Myocyte (in vitro differentiated cells): Measurements from ENCODE around the gene OCRL. TPM values are rescaled to one million over a fixed set of nuclear protein-coding genes. Genes with fewer than 3 reads are reported as not detected.

Source experiments
- DNase-seq: peaks from one replicate; pipeline ENCODE4 v3.0.0-alpha.2; 2012; ENCODE audit warnings: low read depth
- total RNA-seq: library from RNA; depleted of rRNA; stranded (reverse); fragments of >200 nt; gene quantifications from 2 replicates; pipeline ENCODE4 v1.2.3, GENCODE V29; 2014

Gene OCRL
- total RNA-seq, 1 donor from 2014 or later: 7.1 TPM

DNA sequence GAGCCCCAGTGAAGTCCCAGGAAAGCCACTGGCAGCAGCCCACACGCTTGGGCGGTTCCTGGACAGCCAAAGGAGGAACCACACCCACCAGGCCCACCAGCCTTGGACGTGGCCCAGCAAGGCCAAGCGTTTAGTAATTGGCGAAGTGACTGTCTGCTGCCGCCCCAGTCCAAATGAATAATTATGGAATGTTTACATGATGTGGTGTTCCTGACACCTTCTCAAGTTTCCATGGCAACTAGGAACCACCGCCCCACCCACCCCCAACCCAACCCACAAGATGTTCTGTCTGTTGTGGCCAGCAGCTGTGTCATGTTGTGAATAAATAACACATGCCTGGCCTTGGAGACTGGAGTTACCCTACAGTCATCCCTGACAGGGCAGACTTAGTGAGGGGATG, 92.4 kb downstream of the OCRL start:
- no peak for DNase-seq

DNA sequence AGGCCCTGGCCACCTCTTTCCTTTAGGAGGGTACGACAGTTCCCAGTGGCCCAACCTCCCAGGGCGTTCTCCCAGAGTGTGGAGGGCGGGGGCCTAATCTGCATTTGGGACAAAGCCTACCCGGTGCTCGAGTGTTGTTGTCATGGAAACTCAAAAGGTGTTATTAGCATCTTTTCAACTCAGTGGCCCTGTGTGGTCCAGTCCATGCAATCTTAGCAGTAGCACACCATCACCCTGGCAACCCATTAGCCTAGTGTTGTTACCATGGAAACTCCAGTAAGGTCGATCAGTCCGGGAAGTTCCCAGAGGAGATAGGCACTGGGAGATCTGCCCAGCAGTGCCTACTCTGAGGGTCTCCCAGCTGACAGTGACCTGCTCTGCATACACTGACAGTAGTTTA, 94.5 kb downstream of the OCRL start:
- no peak for DNase-seq

DNA sequence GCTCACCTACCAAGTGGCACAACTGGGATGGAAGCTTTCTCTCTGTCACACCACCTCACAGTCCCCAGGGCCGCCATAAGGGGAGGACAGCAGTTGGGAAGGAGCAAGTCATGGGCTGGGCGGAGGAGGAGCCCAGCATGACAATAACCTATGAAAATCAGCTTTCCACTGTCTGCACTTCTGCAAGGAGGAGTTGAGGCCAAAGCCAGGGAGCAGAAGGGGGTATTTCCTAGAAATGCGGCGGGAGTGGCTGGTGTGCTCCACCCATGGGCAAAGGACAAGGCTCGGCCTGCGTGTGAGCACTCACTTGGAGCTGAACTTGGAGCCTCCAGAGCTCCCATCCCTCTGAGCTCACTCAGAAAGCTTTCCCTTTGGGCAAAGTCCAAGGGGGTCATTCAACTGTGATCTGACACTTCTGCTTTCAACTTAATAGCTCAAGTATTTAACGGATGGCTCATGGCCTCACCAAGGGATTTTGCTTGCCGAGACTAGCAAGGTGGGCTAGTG, 96.2 kb downstream of the OCRL start:
- DNase-seq: no peak

DNA sequence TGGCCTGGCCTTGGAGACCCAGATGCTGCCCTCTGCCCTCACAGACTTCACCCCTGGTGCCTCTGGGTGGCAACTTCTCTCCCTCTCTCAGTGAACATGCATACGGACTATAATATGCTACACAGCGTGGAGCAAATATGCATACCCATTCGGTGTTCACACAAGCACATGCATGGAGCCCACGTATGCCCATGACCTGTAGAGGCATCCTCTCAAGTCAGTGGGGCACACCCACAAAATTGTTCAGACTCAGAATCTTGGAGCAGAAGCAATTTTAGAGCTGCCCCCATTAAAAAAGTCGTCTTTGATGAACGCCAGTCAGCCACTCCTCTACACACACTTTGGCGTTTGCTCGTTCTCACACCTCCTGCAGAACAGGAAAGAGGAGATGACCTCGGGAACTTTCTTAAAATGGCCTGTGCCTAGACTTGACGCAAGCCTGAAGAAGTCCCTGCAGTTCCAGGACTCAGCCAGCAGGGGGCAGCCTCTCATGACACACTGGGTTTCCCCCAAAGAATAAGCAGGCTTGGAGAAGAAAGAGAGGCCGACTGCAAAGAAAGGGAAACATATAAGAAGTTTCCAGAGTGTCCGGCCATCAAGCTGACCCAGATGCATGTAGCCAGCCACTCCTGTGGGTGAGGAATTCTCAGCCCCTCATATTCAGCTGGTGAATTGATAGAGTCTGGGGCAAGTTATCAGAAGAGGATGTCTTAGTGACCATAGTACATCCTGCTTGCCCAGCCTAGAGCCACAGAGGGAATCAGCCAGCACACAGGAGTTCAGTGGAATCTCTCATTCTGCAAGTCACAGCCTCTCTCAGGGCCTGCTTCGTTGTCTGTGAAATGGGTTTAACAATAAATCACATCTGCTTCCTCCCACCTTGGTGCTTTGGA, 97.4 kb downstream of the OCRL start:
- DNase-seq: peak; percentile 67

DNA sequence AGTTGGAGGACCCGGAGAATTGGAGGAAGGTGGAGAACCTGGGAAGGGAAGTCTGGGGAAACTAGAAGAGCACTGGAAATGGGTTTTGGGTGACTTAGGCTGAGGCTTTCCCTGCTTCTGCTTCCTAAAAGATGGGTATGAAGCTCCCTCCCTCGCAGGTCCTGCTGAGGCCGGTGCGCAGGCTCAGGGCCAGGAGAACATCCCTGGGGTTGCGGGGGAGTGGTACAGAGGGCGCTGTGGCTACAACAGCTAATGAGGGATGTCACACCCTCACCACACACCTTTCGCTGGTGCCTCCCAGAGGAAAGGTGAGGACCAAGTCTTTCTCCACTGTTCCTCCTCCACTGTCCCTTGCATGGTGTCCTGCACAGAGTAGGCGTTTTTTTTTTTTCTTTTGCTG, 98.9 kb downstream of the OCRL start:
- DNase-seq: no peak

DNA sequence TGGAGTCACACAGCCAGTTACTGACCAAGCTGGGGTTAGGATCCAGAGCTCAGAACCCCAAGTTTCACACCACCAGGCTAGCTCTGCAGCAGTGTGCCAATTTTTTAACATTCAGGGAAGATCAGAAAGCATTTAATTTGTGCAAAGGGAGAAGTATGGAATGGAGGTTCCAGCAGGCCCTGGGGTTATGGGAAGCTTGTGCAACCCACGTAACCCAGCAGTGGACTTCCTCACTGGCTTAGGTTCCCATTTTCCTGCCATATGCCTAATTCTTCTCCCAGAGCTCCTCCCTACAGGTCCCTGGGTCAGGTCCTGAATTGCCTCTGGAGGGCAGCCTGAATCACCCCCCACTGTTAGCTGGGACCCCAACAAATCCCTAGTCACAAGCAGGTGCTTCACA, 100.7 kb downstream of the OCRL start:
- DNase-seq: no peak

DNA sequence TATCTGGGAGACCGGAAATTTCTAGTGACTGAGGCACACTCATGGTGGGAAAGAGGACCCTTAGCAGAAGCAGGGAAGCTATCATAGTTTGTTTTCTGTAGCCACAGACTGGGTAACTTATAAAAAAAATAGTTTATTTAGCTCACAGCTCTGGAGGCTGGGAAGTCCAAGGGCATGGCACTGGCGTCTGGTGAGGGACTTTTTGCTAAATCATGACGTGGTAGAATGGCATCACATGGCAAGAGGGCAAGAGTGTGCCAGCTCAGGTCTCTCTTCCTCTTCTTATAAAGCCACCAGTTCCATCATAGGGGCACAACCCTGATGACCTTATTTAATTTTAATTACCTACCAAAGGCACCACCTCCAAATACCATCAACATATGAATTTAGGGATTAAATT, 101.4 kb downstream of the OCRL start:
- no peak for DNase-seq

DNA sequence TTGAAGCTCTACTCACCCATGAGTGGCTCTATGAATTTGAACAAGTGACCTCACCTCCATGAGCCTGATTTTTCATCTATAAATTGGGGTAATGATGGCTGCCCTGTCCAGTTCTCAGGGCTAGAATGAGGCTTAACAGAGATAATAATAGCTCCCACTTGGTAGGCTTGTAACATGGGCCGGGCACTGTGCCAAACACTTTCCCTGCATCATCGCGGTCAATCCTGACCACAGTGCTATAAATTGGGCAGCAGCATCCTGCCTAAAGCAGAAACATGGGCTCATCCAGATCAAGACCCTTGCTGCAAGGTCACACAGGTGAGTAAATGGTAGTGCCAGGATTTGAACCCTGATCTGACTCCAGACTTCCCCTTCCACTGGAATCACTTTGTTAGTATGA, 101.9 kb downstream of the OCRL start:
- peak; percentile 74 for DNase-seq

Other genes with a start within 250 kb of the OCRL start
- 55.8 and 58.7 TPM in 2 replicates for gene SMARCA1, start 16.8 kb upstream of the OCRL start, total RNA-seq
- 0.43 and 0.94 TPM in 2 replicates for gene APLN, start 114.7 kb downstream of the OCRL start, total RNA-seq
- gene XPNPEP2, start 198.7 kb downstream of the OCRL start, total RNA-seq: 0.16 TPM in 1 of 2 replicates, not detected in the other
- not detected in 2 replicates for gene SASH3, start 239.7 kb downstream of the OCRL start, total RNA-seq